GM12878 (cell line): ENCODE data around the gene GSTP1. TPM values are rescaled to one million over a fixed set of nuclear protein-coding genes. Genes with fewer than 3 reads are reported as not detected.

ENCODE experiments used
- ATF7 ChIP-seq: fragments of 450-650 bp; IDR thresholded peaks from 2 replicates; pipeline ENCODE4 v1.6.1; 2016; ENCODE audit warnings: low read depth, mild to moderate bottlenecking
- BCL11A ChIP-seq: IDR thresholded peaks from 2 replicates; pipeline ENCODE4 v1.6.1; 2011; ENCODE audit warnings: low read depth, low read length
- CBFB ChIP-seq: IDR thresholded peaks from 2 replicates; pipeline ENCODE4 v1.6.1; 2016; ENCODE audit warnings: antibody characterized with exemption, low read depth
- CBX5 ChIP-seq: sonication (generic); IDR thresholded peaks from 2 replicates; pipeline ENCODE4 v1.6.1; 2016; ENCODE audit warnings: low read depth, moderate library complexity, mild to moderate bottlenecking, inconsistent platforms
- CREM ChIP-seq: IDR thresholded peaks from 2 replicates; pipeline ENCODE4 v1.6.1; 2014; ENCODE audit warnings: antibody characterized with exemption, low read depth
- EP300 ChIP-seq, 2 experiments: fragments of 150-350 bp in 1 of 2; IDR thresholded peaks; 2 replicates each; pipeline ENCODE4 v1.6.1; 2011 to 2012; ENCODE audit warnings: low read depth in 2 of 2, low read length in 2 of 2, borderline replicate concordance in 1 of 2, improper control_type of control experiment in 1 of 2, inconsistent platforms in 1 of 2; ENCODE audit not compliant: control insufficient read depth in 1 of 2
- GABPA ChIP-seq: IDR thresholded peaks from 2 replicates; pipeline ENCODE4 v1.6.1; 2014; ENCODE audit warnings: antibody characterized with exemption, low read depth, mild to moderate bottlenecking, inconsistent platforms
- HDAC6 ChIP-seq: fragments of 200-600 bp; sonication (generic); IDR thresholded peaks from one replicate; pipeline ENCODE4 v1.8.0; 2017; ENCODE audit warnings: antibody characterized with exemption; ENCODE audit not compliant: unreplicated experiment
- KAT2A ChIP-seq: conservative IDR thresholded peaks from 2 replicates; pipeline ENCODE4 v1.6.1; 2011; ENCODE audit warnings: low read depth, low read length; ENCODE audit not compliant: control insufficient read depth
- MEF2A ChIP-seq: IDR thresholded peaks from 2 replicates; pipeline ENCODE4 v1.6.1; 2011; ENCODE audit warnings: low read depth, mild to moderate bottlenecking, low read length, moderate library complexity; ENCODE audit not compliant: insufficient read depth
- MYB ChIP-seq: fragments of 150-350 bp; IDR thresholded peaks from 2 replicates; pipeline ENCODE4 v1.6.1; 2014; ENCODE audit warnings: mild to moderate bottlenecking, low read depth, low read length, borderline replicate concordance
- POLR2AphosphoS2 ChIP-seq: IDR thresholded peaks from 2 replicates; pipeline ENCODE4 v1.6.1; 2011; ENCODE audit warnings: low read depth, mild to moderate bottlenecking, low read length, improper control_type of control experiment, moderate library complexity
- POU2F2 ChIP-seq: IDR thresholded peaks from 3 replicates; pipeline ENCODE4 v1.6.1; 2011; ENCODE audit warnings: low read depth, mild to moderate bottlenecking, low read length, borderline replicate concordance
- RBBP5 ChIP-seq: fragments of 200-600 bp; sonication (generic); conservative IDR thresholded peaks from 2 replicates; pipeline ENCODE4 v1.6.1; 2016
- RUNX3 ChIP-seq: IDR thresholded peaks from 2 replicates; pipeline ENCODE4 v1.6.1; 2012; ENCODE audit warnings: low read length, inconsistent platforms
- SUPT20H ChIP-seq: IDR thresholded peaks from 2 replicates; pipeline ENCODE4 v1.6.1; 2011; ENCODE audit warnings: low read depth, mild to moderate bottlenecking, low read length, moderate library complexity, borderline replicate concordance; ENCODE audit not compliant: control insufficient read depth
- TCF7 ChIP-seq: IDR thresholded peaks from 2 replicates; pipeline ENCODE4 v1.6.1; 2014; ENCODE audit warnings: antibody characterized with exemption, borderline replicate concordance
- YBX1 ChIP-seq: fragments of 450-650 bp; IDR thresholded peaks from 2 replicates; pipeline ENCODE4 v1.6.1; 2016; ENCODE audit warnings: antibody characterized with exemption
- polyA plus RNA-seq, 11 experiments: library from polyadenylated mRNA; depleted of rRNA in 4 of 11; unstranded in 6 of 11; stranded (reverse) in 5 of 11; fragments of >200 nt; fragmentation: Nextera tagmentation in 4 of 11; fragmentation: Illumina TruSeq in 1 of 11; extraction: Ambion mirVana in 4 of 11; extraction: Trizol in 1 of 11; gene quantifications; 1 replicate in 1 of 11; 2 replicates in 10 of 11; pipeline versions ENCODE4 v1.2.1 to v1.2.3, GENCODE V29; 2011 to 2016; ENCODE audit warnings: inconsistent platforms in 2 of 11, missing spikeins in 2 of 11, low read depth in 1 of 11
- total RNA-seq, 4 experiments: library from RNA; depleted of rRNA in 3 of 4; stranded (reverse); fragments of >200 nt in 3 of 4; fragmentation: Illumina TruSeq in 1 of 4; extraction: Trizol in 1 of 4; gene quantifications; 2 replicates each; pipeline versions ENCODE4 v1.2.1 to v1.2.3, GENCODE V29; 2013 to 2021
- TF ChIP-seq, protein P1 (sequence below): fragments of 450-650 bp; IDR thresholded peaks from 2 replicates; pipeline ENCODE4 v1.6.1; 2018; ENCODE audit warnings: borderline replicate concordance, mild to moderate bottlenecking; ENCODE audit not compliant: partially characterized antibody
- TF ChIP-seq, protein P2 (sequence below): IDR thresholded peaks from 2 replicates; pipeline ENCODE4 v1.6.1; 2011; ENCODE audit warnings: borderline replicate concordance, low read depth, mild to moderate bottlenecking, moderate library complexity, mixed read lengths, low read length; ENCODE audit not compliant: insufficient read depth; ENCODE audit errors: extremely low read length
- TF ChIP-seq, protein P3 (sequence below), 3 experiments: IDR thresholded peaks in 2 of 3; conservative IDR thresholded peaks in 1 of 3; 2 replicates each; pipeline ENCODE4 v1.5.1; 2011; ENCODE audit warnings: low read depth in 3 of 3, low read length in 3 of 3, mild to moderate bottlenecking in 3 of 3, control low read depth in 2 of 3, moderate library complexity in 2 of 3, inconsistent platforms in 1 of 3, mixed read lengths in 1 of 3; ENCODE audit not compliant: control insufficient read depth in 2 of 3, insufficient read depth in 1 of 3; ENCODE audit errors: extremely low read depth in 1 of 3
- TF ChIP-seq, protein P4 (sequence below): fragments of 450-650 bp; IDR thresholded peaks from 2 replicates; pipeline ENCODE4 v1.6.1; 2017; ENCODE audit warnings: mild to moderate bottlenecking, low read depth, inconsistent platforms; ENCODE audit not compliant: poor library complexity, severe bottlenecking

Gene GSTP1
- total and polyA plus RNA-seq, 10 of the 15 experiments (the other 5 are each of a cell fraction or from before 2014, with no cell fraction given), result 469 to 1,788 (median 955) TPM

DNA sequence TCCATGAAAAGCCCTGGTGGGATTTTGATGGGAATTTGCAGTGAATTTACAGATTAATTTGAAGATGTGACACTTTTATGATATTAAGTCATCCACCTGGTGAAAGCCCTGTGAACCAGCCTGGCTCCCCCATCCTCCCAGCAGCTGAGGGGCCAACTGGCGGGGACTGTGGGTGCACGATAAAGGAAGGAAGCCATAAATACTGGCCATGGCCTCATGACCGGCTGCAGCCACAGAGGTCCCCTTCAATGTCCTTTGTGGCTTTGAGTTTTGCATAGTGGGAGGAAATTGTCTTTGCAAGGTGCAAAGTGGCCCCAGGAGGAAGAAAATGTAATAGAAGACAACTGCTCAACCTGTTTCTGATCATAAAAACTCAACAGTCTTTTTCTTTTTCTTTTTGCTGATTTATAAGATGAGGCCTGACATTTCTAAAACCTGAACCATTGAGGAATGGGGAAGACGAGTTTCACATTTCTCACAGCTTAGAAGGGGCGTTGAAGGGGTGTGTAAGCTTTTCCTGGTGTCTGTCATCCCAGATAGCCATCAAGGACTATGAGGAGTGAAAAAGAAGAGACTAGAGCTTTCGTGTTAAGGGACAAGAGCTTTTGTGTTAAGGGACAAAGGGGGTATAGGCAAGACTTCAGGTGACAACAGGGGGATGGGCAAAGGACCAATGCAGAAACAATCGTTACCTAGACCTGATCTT lies 16.9 kb downstream of the GSTP1 start (continued):
- TF ChIP-seq, protein P1, sequence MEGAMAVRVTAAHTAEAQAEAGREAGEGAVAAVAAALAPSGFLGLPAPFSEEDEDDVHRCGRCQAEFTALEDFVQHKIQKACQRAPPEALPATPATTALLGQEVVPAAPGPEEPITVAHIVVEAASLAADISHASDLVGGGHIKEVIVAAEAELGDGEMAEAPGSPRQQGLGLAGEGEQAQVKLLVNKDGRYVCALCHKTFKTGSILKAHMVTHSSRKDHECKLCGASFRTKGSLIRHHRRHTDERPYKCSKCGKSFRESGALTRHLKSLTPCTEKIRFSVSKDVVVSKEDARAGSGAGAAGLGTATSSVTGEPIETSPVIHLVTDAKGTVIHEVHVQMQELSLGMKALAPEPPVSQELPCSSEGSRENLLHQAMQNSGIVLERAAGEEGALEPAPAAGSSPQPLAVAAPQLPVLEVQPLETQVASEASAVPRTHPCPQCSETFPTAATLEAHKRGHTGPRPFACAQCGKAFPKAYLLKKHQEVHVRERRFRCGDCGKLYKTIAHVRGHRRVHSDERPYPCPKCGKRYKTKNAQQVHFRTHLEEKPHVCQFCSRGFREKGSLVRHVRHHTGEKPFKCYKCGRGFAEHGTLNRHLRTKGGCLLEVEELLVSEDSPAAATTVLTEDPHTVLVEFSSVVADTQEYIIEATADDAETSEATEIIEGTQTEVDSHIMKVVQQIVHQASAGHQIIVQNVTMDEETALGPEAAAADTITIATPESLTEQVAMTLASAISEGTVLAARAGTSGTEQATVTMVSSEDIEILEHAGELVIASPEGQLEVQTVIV, result no peak
- TF ChIP-seq, protein P2, sequence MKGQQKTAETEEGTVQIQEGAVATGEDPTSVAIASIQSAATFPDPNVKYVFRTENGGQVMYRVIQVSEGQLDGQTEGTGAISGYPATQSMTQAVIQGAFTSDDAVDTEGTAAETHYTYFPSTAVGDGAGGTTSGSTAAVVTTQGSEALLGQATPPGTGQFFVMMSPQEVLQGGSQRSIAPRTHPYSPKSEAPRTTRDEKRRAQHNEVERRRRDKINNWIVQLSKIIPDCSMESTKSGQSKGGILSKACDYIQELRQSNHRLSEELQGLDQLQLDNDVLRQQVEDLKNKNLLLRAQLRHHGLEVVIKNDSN, result no peak
- TF ChIP-seq MEF2A (peak; percentile 78; the same call in 1 of the 2 replicates), MYB (peak; percentile 61; the same call in 1 of the 2 replicates), SUPT20H (no peak), EP300 (IDR thresholded peaks at IDR 0.05; ENCODE audit: borderline replicate concordance in 1 of 2, control insufficient read depth in 1 of 2, low read depth in 2 of 2, low read length in 2 of 2) (peak; percentile 14 to 83; a peak in 3 of 4 replicates), HDAC6 (no peak), POLR2AphosphoS2 (no peak), BCL11A (0 out of 2 replicates have a peak, but pooled peaks have one; percentile 43), GABPA (no peak), RBBP5 (no peak), CREM (0 out of 2 replicates have a peak, but pooled peaks have one; percentile 42), KAT2A (no peak), POU2F2 (peak; percentile 97), CBFB (peak; percentile 62), RUNX3 (peak; percentile 94), ATF7 (0 out of 2 replicates have a peak, but pooled peaks have one; percentile 14), YBX1 (no peak), TCF7 (no peak), CBX5 (no peak)
- TF ChIP-seq, protein P3, sequence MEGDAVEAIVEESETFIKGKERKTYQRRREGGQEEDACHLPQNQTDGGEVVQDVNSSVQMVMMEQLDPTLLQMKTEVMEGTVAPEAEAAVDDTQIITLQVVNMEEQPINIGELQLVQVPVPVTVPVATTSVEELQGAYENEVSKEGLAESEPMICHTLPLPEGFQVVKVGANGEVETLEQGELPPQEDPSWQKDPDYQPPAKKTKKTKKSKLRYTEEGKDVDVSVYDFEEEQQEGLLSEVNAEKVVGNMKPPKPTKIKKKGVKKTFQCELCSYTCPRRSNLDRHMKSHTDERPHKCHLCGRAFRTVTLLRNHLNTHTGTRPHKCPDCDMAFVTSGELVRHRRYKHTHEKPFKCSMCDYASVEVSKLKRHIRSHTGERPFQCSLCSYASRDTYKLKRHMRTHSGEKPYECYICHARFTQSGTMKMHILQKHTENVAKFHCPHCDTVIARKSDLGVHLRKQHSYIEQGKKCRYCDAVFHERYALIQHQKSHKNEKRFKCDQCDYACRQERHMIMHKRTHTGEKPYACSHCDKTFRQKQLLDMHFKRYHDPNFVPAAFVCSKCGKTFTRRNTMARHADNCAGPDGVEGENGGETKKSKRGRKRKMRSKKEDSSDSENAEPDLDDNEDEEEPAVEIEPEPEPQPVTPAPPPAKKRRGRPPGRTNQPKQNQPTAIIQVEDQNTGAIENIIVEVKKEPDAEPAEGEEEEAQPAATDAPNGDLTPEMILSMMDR (IDR thresholded peaks at IDR 0.05 in 2 of 3, conservative IDR thresholded peaks at IDR 0.05 in 1 of 3; ENCODE audit: control insufficient read depth in 2 of 3, extremely low read depth in 1 of 3, insufficient read depth in 1 of 3, low read depth in 3 of 3, low read length in 3 of 3), result peak in 1 of 3 experiments; percentile 23; a peak in 1 of 6 replicates
- TF ChIP-seq, protein P4, sequence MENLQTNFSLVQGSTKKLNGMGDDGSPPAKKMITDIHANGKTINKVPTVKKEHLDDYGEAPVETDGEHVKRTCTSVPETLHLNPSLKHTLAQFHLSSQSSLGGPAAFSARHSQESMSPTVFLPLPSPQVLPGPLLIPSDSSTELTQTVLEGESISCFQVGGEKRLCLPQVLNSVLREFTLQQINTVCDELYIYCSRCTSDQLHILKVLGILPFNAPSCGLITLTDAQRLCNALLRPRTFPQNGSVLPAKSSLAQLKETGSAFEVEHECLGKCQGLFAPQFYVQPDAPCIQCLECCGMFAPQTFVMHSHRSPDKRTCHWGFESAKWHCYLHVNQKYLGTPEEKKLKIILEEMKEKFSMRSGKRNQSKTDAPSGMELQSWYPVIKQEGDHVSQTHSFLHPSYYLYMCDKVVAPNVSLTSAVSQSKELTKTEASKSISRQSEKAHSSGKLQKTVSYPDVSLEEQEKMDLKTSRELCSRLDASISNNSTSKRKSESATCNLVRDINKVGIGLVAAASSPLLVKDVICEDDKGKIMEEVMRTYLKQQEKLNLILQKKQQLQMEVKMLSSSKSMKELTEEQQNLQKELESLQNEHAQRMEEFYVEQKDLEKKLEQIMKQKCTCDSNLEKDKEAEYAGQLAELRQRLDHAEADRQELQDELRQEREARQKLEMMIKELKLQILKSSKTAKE, result peak; percentile 19
